PC-9 (cell line): ENCODE results near the gene IFI44. TPM values are rescaled to one million over a fixed set of nuclear protein-coding genes. Genes with fewer than 3 reads are reported as not detected.

ENCODE experiments used
- BruUV-seq: library from RNA; stranded (reverse); fragments of 400-500 nt; replicated peaks from 2 replicates; lab custom pipeline; 2021; lab: Mats Ljungman, UMichigan
- CTCF ChIA-PET: fragments of 300-600 bp; sonication (Branson Sonifier 250); formaldehyde crosslinking; loops from one replicate; lab custom pipeline; 2022; ENCODE audit warnings: antibody characterized with exemption; lab: Charles Lee
- POLR2A ChIA-PET: fragments of 300-600 bp; sonication (Branson Sonifier 250); formaldehyde crosslinking; loops from one replicate; lab custom pipeline; 2022; ENCODE audit warnings: antibody characterized with exemption; ENCODE audit not compliant: unreplicated experiment; lab: Charles Lee
- DNase-seq, 2 experiments: peaks; one replicate each; pipeline versions ENCODE4 v3.0.0 to v3.0.0-alpha.2; 2015 to 2022; ENCODE audit warnings: mixed read lengths in 1 of 2
- H2AFZ ChIP-seq: fragments of 200-600 bp; sonication (generic); 2 replicates; pipeline ENCODE4 v1.8.1; 2017; ENCODE audit warnings: antibody characterized with exemption
- H3F3A ChIP-seq: fragments of 200-600 bp; sonication (generic); 2 replicates; pipeline ENCODE4 v1.8.1; 2017; ENCODE audit warnings: antibody characterized with exemption, mild to moderate bottlenecking, low read depth; ENCODE audit not compliant: insufficient read depth
- H3K27ac ChIP-seq: fragments of 200-600 bp; sonication (generic); 2 replicates; pipeline ENCODE4 v1.6.1; 2016; ENCODE audit warnings: mixed run types
- H3K27me3 ChIP-seq: fragments of 200-600 bp; sonication (generic); 2 replicates; pipeline ENCODE4 v1.6.1; 2016; ENCODE audit warnings: low read depth, mixed run types; ENCODE audit not compliant: insufficient read depth
- H3K36me3 ChIP-seq: fragments of 200-600 bp; sonication (generic); 2 replicates; pipeline ENCODE4 v1.6.1; 2016; ENCODE audit warnings: low read depth, mixed run types
- H3K4me1 ChIP-seq: fragments of 200-600 bp; sonication (generic); replicated peaks from 2 replicates; pipeline ENCODE4 v1.6.1; 2016; ENCODE audit warnings: mixed run types; ENCODE audit not compliant: insufficient read depth
- H3K4me2 ChIP-seq: fragments of 200-600 bp; sonication (generic); 2 replicates; pipeline ENCODE4 v1.6.1; 2017; ENCODE audit warnings: mixed run types
- H3K4me3 ChIP-seq: fragments of 200-600 bp; sonication (generic); 2 replicates; pipeline ENCODE4 v1.6.1; 2016; ENCODE audit warnings: mixed run types
- H3K79me2 ChIP-seq: fragments of 200-600 bp; sonication (generic); 2 replicates; pipeline ENCODE4 v1.6.1; 2017; ENCODE audit warnings: low read depth, mixed run types
- H3K9me2 ChIP-seq: fragments of 200-600 bp; sonication (generic); 2 replicates; pipeline ENCODE4 v1.8.1; 2017; ENCODE audit warnings: mild to moderate bottlenecking; ENCODE audit not compliant: insufficient read depth
- H3K9me3 ChIP-seq: fragments of 200-600 bp; sonication (generic); 2 replicates; pipeline ENCODE4 v1.8.1; 2016; ENCODE audit warnings: low read depth; ENCODE audit not compliant: insufficient read depth
- H4K20me1 ChIP-seq: fragments of 200-600 bp; sonication (generic); 2 replicates; pipeline ENCODE4 v1.8.1; 2017; ENCODE audit not compliant: insufficient read depth
- EZH2 ChIP-seq: fragments of 200-600 bp; sonication (generic); IDR thresholded peaks from 2 replicates; pipeline ENCODE4 v1.8.0; 2017; ENCODE audit warnings: antibody characterized with exemption, low read depth
- intact Hi-C: fragments of 100-400 bp; cut with micrococcal nuclease; formaldehyde crosslinking; loops from one replicate; pipeline ENCODE4 v1.10.0; 2022; ENCODE audit not compliant: unreplicated experiment
- total RNA-seq: library from RNA; stranded (reverse); gene quantifications from 2 replicates; pipeline ENCODE4 v1.2.3, GENCODE V29; 2021
- TF ChIP-seq, protein P1 (sequence below): fragments of 200-600 bp; sonication (generic); conservative IDR thresholded peaks from 2 replicates; pipeline ENCODE4 v1.6.1; 2017; ENCODE audit warnings: mixed run types, antibody characterized with exemption, mild to moderate bottlenecking, moderate library complexity

IFI44 gene
- total RNA-seq, 1 experiment from 2014 or later = 4.8 TPM

DNA sequence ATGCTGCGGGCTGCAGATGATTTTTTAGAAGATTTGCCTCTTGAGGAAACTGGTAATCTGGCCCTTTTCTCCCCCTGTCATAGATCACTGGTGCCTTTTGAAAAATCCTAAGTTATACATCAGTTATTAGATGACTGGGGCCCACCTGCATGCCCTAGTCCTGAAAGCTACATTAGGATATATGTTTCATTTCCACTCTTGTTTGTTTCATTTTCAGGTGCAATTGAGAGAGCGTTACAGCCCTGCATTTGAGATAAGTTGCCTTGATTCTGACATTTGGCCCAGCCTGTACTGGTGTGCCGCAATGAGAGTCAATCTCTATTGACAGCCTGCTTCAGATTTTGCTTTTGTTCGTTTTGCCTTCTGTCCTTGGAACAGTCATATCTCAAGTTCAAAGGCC lies 8.1 kb upstream of the IFI44 start:
- no peak overlapping the region for H3K4me3 ChIP-seq
- no peak overlapping the region for H2AFZ ChIP-seq
- no peak for DNase-seq
- no peaks in the 10 kb centered on the region for H3F3A ChIP-seq
- no peaks in the 10 kb centered on the region for H4K20me1 ChIP-seq
- H3K27me3 ChIP-seq = no peaks in the 10 kb centered on the region
- no peaks in the 10 kb centered on the region for H3K9me3 ChIP-seq
- no peak for TF ChIP-seq EZH2
- TF ChIP-seq, protein P1, sequence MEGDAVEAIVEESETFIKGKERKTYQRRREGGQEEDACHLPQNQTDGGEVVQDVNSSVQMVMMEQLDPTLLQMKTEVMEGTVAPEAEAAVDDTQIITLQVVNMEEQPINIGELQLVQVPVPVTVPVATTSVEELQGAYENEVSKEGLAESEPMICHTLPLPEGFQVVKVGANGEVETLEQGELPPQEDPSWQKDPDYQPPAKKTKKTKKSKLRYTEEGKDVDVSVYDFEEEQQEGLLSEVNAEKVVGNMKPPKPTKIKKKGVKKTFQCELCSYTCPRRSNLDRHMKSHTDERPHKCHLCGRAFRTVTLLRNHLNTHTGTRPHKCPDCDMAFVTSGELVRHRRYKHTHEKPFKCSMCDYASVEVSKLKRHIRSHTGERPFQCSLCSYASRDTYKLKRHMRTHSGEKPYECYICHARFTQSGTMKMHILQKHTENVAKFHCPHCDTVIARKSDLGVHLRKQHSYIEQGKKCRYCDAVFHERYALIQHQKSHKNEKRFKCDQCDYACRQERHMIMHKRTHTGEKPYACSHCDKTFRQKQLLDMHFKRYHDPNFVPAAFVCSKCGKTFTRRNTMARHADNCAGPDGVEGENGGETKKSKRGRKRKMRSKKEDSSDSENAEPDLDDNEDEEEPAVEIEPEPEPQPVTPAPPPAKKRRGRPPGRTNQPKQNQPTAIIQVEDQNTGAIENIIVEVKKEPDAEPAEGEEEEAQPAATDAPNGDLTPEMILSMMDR = no peak
- no TSS peak for BruUV-seq
- no peak overlapping the region for H3K4me2 ChIP-seq
- CTCF ChIA-PET = no interaction called here
- no peaks in the 10 kb centered on the region for H3K9me2 ChIP-seq
- POLR2A ChIA-PET = no interaction called here
- no peaks in the 10 kb centered on the region for H3K36me3 ChIP-seq
- no peaks in the 10 kb centered on the region for H3K4me1 ChIP-seq
- intact Hi-C loops = no loop called here
- no peaks in the 10 kb centered on the region for H3K79me2 ChIP-seq
- no peak overlapping the region for H3K27ac ChIP-seq

DNA sequence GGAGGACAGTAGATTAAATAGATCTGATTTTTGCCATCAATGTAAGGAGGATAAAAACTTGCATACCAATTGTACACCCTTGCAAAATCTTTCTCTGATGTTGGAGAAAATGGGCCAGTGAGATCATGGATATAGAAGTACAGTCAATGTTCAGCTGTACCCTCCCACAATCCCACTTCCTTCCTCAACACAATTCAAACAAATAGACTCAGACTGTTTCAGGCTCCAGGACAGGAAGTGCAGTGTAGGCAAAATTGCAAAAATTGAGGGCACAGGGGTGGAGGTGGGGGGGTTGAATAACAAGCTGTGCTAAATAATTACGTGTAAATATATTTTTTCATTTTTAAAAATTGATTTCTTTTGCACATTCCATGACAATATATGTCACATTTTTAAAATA lies 3.9 kb upstream of the IFI44 start:
- CTCF ChIA-PET = no interaction called here
- no peaks in the 10 kb centered on the region for H3K36me3 ChIP-seq
- DNase-seq = no peak

DNA sequence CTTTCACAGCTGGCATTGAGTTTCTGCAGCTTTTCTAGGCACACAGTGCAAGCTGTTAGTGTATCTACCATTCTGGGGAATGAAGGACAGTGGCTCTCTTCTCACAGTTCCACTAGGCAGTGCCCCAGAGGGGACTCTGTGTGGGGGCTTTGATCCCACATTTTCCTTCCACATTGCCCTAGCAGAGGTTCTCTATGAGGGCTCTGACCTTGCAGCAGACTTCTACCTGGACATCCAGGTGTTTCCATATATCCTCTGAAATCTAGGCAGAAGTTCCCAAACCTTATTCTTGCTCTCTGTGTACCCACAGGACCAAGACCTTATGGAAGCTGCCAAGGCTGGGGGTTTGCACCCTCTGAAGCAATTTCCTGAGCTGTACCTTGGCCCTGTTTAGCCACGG lies 2.4 kb upstream of the IFI44 start:
- Histone ChIP-seq H4K20me1 (no peaks in the 10 kb centered on the region), H3K9me2 (0 out of 2 replicates have a peak, but pooled peaks cover 3% of the 10 kb centered on the region), H2AFZ (no peak overlapping the region), H3K27me3 (no peaks in the 10 kb centered on the region), H3K4me1 (no peaks in the 10 kb centered on the region), H3K4me3 (no peak overlapping the region), H3F3A (no peaks in the 10 kb centered on the region), H3K79me2 (no peaks in the 10 kb centered on the region), H3K4me2 (no peak overlapping the region), H3K36me3 (no peaks in the 10 kb centered on the region), H3K9me3 (peaks cover 3% of the 10 kb centered on the region; the same call in 1 of the 2 replicates), H3K27ac (no peak overlapping the region)
- CTCF ChIA-PET = no interaction called here
- POLR2A ChIA-PET = no interaction called here
- no peak for DNase-seq
- TF ChIP-seq, protein P1 = no peak
- TF ChIP-seq EZH2 = no peak
- intact Hi-C loops = no loop called here
- no TSS peak for BruUV-seq

More for the DNA sequence above, 3.9 kb upstream of the IFI44 start:
- no peaks in the 10 kb centered on the region for H3K79me2 ChIP-seq
- H3K4me2 ChIP-seq = no peak overlapping the region
- no peak overlapping the region for H3K27ac ChIP-seq
- H2AFZ ChIP-seq = no peak overlapping the region
- no TSS peak for BruUV-seq
- POLR2A ChIA-PET = no interaction called here
- TF ChIP-seq EZH2 = no peak
- TF ChIP-seq, protein P1 = no peak
- H3K9me2 ChIP-seq = 0 out of 2 replicates have a peak, but pooled peaks cover 3% of the 10 kb centered on the region
- H3F3A ChIP-seq = no peaks in the 10 kb centered on the region
- intact Hi-C loops = no loop called here
- no peaks in the 10 kb centered on the region for H3K27me3 ChIP-seq
- peaks cover 3% of the 10 kb centered on the region; the same call in 1 of the 2 replicates for H3K9me3 ChIP-seq
- H3K4me1 ChIP-seq = no peaks in the 10 kb centered on the region
- H4K20me1 ChIP-seq = no peaks in the 10 kb centered on the region
- no peak overlapping the region for H3K4me3 ChIP-seq
